ENCODE measurements around the gene BZW1.

BZW1 gene

DNA sequence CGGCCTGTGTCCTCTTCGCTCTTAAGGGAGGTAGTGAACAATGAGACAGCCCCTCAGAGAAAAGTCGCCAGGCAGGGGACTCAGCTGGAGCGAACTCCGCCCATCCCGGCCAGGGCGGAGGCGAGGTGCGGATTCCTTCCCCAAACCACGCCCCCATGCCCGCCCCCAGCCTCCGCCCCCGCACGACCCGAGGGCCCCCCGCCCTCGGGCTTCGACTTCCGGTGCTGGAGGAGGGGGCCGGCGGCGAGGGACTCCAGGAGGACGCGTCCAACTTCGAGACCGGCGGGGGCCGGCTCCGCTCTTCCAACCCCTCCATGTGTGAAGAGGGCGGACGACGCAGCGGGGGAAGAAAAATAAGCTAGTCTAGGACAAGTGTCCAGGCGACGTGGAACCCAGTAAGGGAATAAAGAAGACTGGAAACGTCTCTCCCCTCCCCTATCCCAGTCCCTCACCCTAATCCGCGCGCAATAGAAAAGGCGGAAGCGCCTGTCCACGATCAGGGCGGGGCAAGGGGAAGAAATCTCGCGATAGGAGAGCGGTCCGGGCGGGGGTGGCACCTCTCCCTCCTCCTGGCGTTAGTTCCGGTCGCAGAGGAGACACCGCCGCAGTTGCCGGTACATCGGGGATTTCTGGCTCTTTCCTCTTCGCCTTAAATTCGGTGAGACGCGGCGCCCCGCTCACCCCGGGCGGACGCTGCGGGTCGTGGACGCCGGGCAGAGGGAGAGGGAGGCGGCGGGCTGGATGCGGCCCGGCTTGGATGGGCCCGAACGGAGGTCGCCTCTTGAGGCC lies at the start of gene BZW1:
Gene BZW1 (plus strand): TSS at position 578 of the 789 bp plus-strand sequence. CDS start 1,308 bp downstream, outside the sequence.
- no peak for FAIRE-seq

DNA sequence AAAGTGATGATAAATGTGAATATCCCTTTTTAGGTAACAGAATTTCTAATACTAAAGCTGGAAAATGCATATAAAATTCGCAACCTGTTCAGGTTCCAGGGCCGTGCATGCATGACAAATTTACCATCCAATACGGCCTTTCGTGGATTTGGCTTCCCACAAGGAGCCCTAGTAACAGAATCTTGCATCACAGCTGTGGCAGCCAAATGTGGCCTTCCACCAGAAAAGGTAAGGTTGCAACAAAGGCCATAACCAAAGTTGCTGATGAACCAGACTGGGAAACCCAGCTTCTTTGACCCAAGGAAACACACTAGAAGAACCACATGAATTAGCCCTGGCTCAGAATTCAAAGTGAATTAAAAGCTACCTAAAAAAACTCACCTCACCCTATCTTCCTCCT lies 49.6 kb upstream of the BZW1 start:
- FAIRE-seq: no peak

DNA sequence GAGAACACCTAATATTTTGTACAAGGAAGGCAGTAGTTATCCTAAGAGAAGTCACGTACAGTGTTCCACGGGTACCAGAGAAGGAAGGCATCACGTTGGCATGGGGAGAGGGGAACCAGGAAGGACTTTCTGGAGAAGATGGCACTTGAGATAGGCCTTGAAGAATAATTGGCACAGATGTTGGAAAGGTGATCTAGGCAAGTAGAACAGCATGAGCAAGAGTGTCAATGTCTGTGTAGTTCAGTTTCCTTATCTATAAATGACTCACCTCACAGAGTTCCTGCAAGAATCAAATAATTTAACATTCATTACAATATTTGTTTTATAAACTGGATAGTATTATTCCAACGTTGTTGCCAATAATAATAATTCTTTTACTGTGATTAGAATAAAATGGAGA lies 48.3 kb upstream of the BZW1 start:
- FAIRE-seq: no peak

DNA sequence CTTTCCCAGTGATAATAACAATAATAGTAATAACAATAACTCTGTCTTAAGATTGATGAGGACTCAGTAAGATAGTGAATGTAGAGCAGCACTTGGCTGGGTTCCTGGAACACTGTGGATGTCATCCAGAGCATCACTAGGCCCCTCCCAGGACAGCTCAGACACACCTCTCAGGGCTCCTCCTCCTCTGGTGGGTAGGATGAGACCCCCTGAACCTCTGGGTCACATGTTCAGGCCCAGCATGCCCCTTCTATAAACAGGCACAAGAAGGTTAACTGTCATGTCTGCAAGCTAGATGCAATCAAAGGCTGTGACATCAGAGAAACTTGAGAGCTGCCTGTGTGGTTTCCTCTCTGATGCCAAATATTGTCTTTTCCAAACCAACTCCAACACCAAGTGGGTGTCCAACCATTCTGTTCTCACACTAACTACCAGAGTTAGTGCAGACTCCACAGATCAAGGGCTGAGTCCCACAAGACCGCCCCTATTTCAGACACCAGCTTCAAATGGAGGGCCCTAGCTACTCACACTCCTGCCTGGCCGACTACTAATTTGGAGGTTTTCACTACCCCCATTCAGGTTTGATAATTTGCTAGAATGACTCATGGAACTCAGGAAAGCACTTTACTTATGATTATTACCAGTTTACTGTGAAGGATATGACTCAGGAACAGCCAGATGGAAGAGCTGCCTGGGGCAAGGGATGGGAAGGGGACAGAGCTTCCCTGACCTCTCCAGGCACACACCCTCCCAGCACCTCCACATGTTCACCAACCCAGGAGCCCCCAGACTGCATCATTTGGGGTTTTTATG lies 46.4 kb upstream of the BZW1 start:
- no peak for FAIRE-seq

DNA sequence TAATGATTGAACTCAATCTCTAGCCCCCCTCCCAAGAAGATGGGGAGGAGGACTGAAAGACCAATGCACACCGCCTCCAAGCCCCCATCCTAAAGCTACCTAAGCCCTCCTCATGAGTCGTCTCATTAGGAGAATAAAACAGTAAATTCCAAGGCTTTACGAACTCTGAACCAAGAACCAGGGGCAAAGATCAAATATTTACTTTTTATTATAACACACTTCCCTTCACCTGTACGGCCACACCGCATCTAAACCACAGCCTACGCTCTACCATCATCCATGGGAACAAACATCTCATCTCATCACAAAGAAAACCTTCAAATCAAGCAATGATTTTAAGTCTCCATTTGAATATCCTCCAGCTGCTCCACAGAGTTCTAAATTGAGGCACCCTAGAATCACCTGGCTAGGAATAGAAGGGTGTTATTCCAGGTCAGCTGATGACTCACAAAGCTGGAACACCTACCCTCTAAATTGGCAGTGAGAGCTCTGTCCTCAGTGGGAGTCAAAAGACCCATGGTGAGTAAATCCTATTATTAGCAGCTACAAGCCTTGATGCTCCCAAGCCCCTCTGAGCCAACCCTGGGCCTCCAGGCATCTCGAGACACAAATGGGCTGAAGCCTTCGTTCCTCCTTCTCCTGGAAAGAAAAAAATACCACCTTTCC lies 45.6 kb upstream of the BZW1 start:
- no peak for FAIRE-seq

DNA sequence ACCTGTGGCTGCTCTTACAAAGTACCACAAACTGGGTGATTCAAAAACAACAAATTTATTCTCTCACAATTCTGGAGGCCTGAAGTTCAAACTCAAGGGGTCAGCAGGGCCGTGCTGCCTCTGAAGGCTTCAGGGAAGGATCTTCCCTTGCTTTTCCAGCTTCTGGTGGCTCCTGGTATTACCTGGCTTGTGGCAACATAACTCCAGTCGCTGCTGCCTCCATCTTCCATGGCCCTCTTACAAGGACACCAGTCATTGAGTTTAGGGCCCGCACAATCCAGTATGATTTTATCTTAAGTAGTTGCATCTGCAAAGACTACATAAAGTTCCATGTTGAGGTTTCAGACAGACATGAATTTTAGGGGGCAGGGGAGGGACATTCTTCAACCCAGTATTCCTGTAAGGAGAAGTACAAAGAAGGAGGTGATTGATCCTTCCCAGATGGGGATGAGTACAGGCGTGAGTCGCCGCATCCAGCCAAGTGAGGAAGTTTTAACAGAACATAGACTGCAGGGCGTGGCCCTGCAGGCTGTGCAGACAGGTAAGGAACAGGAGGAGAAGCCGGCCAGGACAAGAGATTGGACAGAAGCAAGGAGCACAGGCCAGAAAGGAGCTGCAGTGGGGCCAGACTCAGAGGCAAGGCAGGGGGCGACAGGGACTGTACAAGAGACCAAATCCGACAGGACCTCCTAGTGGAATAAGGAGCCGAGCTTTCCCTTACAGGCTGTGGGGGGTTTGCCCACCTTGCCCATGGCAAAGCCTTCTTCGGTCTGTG lies 44.4 kb upstream of the BZW1 start:
- no peak for FAIRE-seq

DNA sequence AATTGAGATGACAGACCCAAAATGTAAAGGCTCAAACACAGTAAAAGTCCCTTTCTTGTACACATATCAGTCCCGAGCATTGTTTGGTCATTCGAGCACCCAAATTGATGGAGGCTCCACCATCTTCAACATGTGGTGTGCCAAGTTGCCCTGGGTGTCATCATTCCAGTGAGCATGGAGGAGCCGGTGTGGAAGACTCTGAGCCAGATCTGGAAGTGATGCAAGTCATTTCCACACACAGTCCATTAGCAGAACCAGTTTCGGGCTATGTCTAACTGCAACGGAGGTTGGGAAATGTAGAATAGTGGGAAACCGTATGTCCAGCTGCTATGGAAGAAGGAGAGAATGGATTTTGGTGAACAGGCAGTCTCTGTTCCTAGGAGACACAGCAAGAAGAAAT lies 40.9 kb upstream of the BZW1 start:
- FAIRE-seq: no peak

DNA sequence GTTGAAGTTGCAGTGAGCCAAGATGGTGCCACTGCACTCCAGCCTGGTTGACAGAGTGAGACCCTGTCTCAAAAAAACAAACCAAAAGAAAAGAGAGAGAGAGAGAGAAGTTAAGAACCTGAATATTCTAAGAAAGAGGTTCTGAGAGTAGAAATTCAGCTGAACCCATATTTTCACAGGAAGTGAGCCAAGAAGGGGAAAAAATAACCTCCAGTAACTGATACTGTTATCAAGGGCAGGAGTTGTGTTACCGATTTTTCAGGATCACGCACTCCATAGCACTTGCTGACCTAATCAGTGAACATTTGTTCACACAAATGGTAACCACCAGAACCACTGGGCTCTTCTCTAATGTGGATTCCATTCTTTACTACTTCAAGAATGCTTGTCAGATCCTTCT lies 39.1 kb upstream of the BZW1 start:
- FAIRE-seq: no peak

DNA sequence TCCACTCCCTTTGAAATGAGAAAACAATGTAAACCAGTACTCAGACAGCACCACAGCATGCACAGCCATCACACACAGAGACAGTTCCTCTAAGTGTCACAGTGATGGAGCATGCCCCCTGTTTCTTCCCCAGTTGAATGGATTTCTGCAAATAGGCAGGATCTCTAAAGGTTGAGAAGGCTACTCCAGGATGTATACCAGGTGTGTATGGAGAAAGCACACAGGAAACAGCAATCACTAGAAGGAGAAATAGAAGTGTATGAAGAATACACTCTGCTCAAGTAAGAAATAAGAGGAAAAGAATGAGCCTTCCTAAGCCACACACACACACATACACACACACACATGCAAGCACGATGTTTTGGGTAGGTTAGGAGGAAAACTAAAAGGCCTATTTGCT lies 38.6 kb upstream of the BZW1 start:
- FAIRE-seq: no peak

DNA sequence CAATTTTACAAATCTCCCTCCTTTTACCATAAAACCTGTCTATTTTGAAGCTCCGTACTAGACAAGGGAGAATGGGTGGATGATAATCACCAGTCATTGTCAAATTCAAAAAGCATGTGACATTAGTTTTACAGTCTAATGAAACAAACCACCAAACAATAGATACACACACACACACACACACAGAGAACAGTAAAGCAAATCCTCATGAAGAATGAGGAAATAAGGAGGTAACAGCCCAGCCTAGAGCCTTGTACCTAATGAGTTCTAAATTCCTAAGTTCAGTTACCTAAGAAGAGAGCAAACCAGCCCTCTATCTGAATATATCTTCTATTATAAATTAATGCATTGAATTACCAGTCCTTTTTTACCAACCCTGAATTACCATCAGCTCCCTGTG lies 36.8 kb upstream of the BZW1 start:
- no peak for FAIRE-seq

DNA sequence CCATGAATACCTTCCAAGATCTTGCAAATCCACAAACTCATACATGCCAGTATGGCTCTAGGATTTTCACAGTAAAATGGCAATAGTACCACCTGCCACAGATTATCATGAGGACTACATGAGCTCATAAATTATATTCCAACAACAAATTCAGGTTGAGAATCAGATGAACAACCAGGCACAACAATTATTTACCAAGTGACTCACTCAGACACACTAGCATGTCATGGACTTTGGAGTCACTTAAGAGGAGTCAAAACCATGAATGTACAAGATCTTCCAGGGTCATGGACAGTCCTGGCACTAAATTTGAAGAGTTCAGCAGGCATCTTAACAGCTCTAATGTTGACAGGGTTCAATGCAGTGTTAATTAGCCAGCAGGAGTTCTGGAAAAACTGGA lies 34.4 kb upstream of the BZW1 start:
- FAIRE-seq: no peak

DNA sequence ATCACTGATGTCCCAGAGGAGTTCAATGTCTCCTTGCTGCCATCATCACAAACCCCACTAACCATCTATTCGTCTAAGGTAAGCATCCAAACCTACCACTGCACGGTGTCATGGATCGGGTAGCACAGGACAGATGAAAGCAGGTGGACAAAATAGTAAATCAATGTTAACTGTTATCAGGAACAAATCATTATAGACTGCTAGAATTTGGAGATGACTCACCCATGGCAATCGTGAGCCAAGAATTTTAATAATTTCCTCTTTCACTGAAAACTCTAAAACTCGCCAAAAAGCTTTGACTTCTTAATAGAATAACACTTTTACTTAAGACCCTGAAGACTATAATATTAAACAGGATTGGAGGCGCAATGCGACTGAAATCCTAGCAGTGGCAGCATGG lies 33.7 kb upstream of the BZW1 start:
- FAIRE-seq: no peak

DNA sequence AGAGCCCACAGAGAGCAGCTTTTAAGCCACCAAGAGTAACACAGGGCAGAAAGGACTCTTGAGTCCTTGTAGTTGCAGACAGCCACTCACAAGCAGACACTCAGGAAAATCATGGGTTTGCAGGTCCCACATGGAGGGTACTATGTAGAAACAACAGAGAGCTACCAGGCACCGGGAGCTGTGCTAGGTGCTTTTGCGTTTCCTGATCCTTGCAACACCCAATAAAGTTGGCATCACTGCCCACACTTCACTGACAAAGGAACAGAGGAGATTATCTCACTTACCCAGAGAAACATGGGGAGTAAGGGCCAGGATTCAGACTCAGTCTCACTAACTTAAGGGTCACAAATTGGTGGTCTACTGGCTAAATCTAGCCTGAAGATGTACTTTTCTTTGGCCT lies 32.5 kb upstream of the BZW1 start:
- FAIRE-seq: no peak

DNA sequence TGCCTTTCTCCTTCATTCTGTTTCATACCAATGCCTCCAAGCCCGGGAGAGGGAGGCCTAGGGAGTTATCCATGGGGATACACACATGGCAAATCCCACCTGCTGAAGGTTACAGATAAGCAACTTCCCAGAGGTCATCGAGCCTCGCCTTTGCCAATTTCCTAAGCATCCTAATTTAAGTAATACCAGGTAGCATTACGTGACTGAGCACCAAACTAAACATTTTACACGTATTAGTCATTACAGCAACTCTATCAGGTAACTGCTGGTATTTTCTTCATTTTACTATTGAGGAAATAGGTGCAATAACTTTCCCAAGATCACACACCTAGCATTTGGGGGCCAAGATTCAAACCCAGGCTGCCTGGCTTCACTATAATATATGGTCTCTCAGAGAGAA lies 30.1 kb upstream of the BZW1 start:
- no peak for FAIRE-seq

DNA sequence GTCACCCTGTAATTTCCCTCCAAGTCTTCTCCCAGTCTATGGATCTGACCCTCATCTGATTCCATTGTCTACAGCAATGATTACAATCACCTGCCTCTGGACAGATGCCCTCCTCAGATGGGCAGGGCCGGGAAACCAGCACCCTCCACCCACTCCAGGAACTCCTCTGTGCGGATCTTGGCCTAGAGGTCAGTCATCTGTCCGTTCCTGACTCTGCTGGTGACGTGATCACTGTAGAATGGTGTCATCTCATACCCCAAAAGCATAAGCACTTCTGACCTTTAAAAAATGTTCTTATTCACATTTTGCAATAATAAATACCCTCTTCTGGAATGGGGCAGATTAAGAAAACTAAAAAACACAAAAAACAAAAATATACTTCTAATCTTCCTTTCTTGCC lies 29.5 kb upstream of the BZW1 start:
- no peak for FAIRE-seq

DNA sequence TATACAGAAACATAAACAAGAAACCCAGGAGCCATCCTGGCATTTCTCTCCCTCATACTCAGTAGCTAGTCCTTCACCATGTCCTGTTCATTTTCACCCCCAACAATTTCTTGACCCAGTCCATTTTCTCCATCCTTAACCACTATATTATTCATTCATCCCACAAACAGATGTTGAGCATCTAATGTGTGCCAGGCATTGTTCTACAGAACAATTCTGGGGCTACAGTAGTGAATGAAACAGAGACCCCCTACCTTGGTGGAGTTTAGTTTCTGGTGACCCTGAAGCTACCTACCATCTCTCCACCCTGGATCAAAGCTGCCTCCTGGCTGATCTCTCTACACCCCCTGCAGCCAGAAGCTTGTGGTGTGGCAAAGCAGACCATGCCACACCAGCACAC lies 27.5 kb upstream of the BZW1 start:
- no peak for FAIRE-seq

DNA sequence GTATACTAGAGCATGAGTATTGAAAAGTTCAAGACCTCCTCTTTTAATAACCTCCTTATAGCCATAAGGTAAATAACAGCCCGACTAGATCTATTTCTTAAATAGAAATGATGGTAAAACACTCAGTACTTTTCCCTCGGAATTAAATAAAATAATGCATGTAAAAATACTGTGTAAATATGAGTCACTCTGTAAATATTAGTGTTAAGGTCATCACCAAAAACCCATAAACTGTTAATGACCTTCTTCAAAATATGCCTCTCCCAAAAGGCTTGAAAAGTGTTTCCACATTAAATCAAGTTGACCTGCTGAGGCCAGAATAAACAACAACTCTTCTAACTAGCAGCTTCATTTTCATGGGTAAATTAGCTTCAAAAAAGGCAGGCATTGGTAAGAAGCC lies 25.3 kb upstream of the BZW1 start:
- FAIRE-seq: no peak

DNA sequence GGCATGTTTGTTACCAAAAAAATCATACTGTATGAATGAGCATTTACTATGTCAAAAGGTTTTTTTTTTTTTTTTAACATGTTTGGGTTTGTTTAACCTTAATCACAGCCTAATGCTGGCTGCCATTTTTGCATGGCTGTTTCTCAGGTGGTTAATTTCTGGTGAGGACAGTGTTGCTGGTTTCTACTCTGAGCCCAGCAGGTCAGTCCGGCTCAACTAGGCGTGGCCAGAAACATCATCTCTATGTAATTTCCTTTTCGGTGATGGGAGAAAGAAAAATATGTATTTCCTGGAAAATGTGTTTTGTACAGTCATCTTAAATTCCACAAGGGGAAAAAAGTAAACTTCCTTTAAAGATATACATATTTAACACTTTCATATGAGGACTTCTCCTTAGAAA lies 24.9 kb upstream of the BZW1 start:
- no peak for FAIRE-seq

DNA sequence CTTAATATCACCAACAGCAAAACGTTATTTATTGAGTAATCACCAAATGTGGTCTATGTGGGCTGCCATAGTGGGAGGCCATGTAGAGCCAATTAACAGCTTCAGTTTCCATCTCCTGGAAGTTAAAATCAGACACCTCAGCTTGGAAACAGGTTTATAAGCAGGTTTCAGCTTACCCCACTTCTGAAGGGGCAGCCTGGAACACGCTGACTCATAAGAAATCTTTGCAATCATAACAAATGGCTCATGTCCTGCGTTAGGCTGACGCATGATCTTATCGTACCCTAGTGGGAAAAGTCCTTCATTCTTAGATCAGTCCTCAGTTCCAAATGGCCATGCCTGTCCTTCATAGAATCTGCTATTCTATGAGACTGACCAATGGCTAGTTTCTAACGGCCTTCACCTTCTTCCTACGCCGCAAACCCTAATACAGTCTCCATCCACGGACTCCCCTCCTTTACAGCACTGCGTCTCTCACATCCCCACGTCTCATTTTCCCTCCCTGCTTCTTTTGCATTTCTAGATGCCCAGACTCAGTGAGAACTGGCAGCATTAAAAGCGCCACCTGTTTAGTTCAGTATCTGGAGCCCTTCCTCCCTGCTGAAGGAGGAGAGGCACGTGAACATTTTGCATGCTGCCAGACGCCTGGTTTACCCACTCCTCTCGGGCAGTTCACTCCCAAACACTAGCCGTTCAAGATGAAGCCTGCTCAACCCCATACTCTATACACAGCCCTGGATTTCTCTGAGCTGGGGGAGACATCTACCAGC lies 24.2 kb upstream of the BZW1 start:
- no peak for FAIRE-seq

DNA sequence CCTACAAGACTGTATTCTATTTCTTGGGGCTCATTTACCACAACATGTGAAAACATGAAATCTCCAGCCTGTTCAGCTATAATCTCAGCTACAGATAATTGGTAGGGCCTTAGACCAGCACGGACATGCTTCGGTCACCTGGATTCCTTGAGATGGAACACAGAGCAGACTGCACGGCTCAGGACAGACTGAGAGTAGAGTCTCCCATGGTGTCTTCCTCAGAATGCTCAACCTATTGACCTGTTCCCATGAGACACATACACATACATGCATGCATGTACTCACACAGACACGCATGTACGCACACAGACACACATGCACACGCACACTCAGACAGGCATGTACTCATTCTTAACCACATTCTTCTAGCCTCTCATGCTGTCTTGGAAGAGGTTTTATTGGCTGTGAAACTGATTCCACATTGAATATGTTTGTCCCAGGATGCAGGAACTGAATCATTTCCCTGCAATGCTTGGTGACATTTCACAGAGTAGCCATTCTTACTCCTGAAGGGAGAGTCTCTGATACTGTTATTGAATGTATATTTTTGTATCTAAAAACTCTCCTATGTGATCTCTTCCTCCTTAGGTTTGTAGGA lies 23.5 kb upstream of the BZW1 start:
- no peak for FAIRE-seq

DNA sequence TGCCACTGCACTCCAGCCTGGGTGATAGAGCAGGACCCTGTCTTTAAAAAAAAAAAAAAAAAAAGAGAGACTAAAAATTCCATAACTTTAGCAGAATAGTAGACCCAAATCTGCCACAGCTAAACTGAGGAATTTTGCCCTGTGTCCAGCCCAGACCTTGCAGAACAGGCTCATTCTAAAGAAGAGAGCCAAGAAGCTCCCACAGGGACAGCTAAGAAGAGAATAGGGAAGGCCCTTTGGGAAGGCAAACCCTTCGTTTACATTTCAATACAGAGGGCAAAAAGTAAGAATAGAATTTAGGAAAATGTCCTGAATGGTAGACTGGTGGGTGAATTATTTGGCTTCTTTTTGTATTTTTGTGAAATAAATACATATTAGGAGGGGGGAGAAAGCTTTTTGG lies 21.5 kb upstream of the BZW1 start:
- no peak for FAIRE-seq

DNA sequence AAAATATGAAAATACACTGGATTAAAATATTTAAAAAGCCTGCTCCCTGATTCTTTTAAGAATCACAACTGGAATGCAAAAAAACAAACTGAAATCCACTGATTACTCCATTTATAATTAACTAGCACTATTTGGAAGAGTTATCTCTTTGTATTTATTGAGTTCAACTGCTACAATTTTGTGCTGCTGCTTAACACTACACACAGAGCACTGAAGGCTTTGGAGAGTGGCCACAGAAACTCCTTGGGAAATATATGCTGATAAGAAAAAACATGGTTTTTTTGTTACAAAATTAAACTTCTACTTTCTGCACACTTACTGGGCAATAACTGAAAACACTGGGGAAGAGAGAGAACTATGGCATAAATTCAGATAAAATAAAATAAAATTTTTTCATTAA lies 19.8 kb upstream of the BZW1 start:
- FAIRE-seq: no peak
